Measurements from ENCODE around the gene ZNF318.
"Not testable (repeated sequence)": the region's sequence is repeated elsewhere in the genome, so short reads cannot be mapped to it uniquely, and the experiment has no call there.

DNA sequence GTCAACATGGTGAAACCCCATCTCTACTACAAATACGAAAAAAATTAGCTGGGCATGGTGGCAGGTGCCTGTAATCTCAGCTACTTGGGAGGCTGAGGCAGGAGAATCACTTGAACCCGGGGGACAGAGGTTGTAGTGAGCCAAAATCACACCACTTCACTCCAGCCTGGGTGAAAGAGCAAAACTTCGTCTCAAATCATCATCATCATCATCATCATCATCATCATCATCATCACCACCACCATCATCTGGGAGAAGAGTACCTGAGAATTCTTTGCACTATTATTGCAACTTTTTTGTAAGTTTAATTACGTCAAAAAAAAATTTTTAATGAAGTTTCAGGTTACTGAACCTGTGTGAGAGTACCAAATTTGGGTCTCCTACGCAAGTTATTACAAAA, 17.5 kb downstream of the ZNF318 start:
- TF ChIP-seq, protein P1, sequence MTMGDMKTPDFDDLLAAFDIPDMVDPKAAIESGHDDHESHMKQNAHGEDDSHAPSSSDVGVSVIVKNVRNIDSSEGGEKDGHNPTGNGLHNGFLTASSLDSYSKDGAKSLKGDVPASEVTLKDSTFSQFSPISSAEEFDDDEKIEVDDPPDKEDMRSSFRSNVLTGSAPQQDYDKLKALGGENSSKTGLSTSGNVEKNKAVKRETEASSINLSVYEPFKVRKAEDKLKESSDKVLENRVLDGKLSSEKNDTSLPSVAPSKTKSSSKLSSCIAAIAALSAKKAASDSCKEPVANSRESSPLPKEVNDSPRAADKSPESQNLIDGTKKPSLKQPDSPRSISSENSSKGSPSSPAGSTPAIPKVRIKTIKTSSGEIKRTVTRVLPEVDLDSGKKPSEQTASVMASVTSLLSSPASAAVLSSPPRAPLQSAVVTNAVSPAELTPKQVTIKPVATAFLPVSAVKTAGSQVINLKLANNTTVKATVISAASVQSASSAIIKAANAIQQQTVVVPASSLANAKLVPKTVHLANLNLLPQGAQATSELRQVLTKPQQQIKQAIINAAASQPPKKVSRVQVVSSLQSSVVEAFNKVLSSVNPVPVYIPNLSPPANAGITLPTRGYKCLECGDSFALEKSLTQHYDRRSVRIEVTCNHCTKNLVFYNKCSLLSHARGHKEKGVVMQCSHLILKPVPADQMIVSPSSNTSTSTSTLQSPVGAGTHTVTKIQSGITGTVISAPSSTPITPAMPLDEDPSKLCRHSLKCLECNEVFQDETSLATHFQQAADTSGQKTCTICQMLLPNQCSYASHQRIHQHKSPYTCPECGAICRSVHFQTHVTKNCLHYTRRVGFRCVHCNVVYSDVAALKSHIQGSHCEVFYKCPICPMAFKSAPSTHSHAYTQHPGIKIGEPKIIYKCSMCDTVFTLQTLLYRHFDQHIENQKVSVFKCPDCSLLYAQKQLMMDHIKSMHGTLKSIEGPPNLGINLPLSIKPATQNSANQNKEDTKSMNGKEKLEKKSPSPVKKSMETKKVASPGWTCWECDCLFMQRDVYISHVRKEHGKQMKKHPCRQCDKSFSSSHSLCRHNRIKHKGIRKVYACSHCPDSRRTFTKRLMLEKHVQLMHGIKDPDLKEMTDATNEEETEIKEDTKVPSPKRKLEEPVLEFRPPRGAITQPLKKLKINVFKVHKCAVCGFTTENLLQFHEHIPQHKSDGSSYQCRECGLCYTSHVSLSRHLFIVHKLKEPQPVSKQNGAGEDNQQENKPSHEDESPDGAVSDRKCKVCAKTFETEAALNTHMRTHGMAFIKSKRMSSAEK (CRISPR knock-in tag; IDR thresholded peaks at IDR 0.05; ENCODE audit: borderline replicate concordance), result not testable (repeated sequence)
- TF ChIP-seq, protein P2, sequence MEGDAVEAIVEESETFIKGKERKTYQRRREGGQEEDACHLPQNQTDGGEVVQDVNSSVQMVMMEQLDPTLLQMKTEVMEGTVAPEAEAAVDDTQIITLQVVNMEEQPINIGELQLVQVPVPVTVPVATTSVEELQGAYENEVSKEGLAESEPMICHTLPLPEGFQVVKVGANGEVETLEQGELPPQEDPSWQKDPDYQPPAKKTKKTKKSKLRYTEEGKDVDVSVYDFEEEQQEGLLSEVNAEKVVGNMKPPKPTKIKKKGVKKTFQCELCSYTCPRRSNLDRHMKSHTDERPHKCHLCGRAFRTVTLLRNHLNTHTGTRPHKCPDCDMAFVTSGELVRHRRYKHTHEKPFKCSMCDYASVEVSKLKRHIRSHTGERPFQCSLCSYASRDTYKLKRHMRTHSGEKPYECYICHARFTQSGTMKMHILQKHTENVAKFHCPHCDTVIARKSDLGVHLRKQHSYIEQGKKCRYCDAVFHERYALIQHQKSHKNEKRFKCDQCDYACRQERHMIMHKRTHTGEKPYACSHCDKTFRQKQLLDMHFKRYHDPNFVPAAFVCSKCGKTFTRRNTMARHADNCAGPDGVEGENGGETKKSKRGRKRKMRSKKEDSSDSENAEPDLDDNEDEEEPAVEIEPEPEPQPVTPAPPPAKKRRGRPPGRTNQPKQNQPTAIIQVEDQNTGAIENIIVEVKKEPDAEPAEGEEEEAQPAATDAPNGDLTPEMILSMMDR (IDR thresholded peaks at IDR 0.05), result not testable (repeated sequence)
- TF ChIP-seq, protein P3, sequence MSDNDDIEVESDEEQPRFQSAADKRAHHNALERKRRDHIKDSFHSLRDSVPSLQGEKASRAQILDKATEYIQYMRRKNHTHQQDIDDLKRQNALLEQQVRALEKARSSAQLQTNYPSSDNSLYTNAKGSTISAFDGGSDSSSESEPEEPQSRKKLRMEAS (CRISPR knock-in tag; IDR thresholded peaks at IDR 0.05), result not testable (repeated sequence)
- not testable (repeated sequence) for TF ChIP-seq ZNF423 (CRISPR knock-in tag; IDR thresholded peaks at IDR 0.05); NFYB (CRISPR knock-in tag; conservative IDR thresholded peaks at IDR 0.05; ENCODE audit: low read depth); ZBTB21 (CRISPR knock-in tag; IDR thresholded peaks at IDR 0.05; ENCODE audit: borderline replicate concordance)
- TF ChIP-seq, protein P4, sequence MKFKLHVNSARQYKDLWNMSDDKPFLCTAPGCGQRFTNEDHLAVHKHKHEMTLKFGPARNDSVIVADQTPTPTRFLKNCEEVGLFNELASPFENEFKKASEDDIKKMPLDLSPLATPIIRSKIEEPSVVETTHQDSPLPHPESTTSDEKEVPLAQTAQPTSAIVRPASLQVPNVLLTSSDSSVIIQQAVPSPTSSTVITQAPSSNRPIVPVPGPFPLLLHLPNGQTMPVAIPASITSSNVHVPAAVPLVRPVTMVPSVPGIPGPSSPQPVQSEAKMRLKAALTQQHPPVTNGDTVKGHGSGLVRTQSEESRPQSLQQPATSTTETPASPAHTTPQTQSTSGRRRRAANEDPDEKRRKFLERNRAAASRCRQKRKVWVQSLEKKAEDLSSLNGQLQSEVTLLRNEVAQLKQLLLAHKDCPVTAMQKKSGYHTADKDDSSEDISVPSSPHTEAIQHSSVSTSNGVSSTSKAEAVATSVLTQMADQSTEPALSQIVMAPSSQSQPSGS (CRISPR knock-in tag; IDR thresholded peaks at IDR 0.05; ENCODE audit: borderline replicate concordance, low read depth), result not testable (repeated sequence)

Data from WTC11 (cell line).